ENCODE data around the gene CAMTA1.

The CAMTA1 gene

DNA sequence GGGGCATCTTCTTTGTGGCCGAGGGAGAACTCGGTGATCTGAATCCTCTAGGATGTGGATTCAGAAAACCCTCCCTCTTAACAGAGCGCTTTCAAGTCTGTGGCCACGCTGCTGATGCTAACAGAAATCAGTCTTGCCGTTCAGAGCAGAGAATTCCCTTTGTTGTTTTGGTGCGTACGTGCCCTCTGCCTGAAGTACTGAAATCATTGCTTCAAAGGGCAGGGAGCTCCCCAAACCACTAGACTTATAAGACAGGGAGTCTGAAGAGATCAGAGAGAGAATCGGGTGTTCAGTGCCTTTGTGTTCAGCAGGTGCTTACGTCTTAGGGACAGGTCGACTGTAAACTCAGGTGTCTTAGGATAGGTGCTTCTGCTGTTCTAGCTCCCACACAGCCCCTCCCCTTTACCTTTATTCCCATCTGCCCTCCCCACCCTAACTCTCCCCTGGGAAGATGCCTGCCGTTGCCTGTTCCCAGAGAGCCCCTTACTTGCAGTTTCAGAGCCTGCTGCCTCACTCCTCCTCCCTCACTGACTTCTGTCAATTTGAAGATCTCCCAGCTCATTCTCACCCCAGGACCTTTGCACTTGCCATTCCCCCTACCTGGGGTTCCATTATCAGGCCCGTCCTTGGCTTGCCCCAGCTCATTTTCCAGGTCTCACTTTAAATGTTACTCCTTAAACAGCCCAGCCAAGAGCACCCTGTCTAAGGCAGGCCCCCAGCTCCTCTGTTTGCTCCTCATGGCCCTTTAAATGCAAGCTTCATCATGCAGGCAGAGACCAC lies 143.0 kb downstream of the CAMTA1 start:
- H3K4me3 ChIP-seq (ENCODE audit: low read depth, low read length): no peak overlapping the region
- no peak for DNase-seq (ENCODE audit: low read depth)
- TF ChIP-seq, protein P1, sequence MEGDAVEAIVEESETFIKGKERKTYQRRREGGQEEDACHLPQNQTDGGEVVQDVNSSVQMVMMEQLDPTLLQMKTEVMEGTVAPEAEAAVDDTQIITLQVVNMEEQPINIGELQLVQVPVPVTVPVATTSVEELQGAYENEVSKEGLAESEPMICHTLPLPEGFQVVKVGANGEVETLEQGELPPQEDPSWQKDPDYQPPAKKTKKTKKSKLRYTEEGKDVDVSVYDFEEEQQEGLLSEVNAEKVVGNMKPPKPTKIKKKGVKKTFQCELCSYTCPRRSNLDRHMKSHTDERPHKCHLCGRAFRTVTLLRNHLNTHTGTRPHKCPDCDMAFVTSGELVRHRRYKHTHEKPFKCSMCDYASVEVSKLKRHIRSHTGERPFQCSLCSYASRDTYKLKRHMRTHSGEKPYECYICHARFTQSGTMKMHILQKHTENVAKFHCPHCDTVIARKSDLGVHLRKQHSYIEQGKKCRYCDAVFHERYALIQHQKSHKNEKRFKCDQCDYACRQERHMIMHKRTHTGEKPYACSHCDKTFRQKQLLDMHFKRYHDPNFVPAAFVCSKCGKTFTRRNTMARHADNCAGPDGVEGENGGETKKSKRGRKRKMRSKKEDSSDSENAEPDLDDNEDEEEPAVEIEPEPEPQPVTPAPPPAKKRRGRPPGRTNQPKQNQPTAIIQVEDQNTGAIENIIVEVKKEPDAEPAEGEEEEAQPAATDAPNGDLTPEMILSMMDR (IDR thresholded peaks at IDR 0.05; ENCODE audit: control insufficient read depth, extremely low read depth, insufficient read depth): no peak

DNA sequence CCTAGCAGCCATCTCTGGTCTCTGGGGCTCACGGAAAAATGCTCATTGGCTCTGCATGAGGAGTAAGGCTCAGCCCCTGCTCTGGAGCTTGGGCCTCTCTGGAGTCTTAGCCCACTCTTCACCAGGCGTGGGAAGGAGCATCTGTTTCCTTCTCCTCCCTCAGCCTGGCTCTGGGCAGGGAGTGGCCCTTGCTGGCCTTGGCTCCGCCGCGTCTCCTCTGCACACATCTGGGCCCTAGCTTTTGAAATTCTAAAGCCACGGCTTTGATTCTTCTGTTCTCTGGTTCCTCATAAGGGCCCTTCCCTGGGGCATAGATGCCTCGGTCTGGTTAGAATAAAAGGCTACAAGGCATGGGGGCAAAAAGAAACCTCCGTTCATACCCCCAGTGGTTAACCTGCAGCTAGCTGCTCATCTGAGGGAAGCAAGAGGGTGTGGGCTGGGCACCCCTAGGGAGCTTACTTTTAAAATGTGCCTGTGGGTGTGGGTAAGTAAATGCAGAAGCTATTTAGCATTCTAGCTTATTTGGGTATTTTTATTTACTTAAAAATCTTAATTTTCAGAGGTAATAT lies 145.6 kb downstream of the CAMTA1 start:
- no peak overlapping the region for H3K4me3 ChIP-seq (ENCODE audit: low read depth, low read length)
- DNase-seq (ENCODE audit: low read depth): no peak
- TF ChIP-seq, protein P1 (IDR thresholded peaks at IDR 0.05; ENCODE audit: control insufficient read depth, extremely low read depth, insufficient read depth): no peak

DNA sequence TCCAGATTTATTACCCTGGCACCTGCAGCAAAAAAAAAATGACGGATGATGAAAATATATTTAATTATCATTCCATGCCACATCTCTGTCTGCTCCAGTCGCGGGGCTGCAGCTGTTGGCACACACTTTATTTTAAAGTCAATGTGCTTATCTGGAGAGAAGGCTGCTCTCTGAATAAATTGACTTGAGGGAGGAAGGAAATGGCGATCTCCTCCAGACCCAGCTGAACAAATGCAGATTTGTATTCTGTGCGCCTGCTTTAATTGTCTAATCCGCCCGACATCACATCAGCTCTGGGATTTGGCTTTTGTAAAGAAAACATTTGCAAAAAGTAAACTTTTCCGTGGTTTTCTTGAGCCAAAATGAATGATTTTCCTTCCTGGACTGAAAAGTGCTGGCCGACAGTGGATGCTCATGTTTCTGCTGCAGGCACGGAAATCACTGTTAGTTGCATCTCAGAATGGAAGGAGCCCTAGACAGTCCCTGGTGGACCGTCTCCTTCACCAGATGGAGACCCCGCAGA lies 150.2 kb downstream of the CAMTA1 start:
- H3K4me3 ChIP-seq (ENCODE audit: low read depth, low read length): no peak overlapping the region
- DNase-seq (ENCODE audit: low read depth): no peak
- TF ChIP-seq, protein P1 (IDR thresholded peaks at IDR 0.05; ENCODE audit: control insufficient read depth, extremely low read depth, insufficient read depth): no peak

DNA sequence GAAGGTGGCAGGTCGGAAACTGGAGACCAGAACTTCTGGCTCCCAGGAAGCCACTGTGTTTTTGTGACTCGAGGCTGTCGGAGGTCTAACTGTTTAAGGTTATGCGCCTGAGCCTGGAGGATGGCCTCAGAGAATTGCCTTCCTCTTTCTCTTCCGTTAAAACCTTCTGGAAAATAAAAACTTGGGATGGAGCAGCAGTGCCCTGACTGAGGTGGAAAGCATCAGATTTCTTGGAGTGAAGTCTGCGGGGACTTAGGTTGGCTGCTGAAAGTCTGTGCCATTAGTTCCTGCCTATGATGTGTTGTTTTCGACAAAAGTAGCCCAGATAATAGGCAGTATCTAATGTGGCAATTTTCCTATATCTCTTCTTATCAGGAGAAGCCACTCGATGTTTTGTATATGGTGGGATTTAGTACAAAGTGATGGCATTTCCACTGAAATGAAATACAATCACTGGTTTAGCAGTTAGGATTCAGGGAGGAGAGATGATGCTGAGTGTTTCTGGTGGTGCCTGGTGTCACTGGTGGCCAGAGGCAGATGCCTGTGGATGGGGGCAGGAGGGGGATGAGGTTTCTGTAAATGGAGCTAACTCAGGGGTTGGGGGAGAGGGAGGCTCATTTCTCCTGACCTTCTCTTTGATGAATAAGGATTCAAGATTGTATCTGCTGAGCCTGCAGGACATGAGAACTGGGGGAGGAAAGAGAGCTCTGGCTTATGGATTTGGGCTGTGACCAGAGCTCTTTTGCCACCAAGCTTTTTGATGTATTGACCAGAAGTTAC lies 150.8 kb downstream of the CAMTA1 start:
- no peak for DNase-seq (ENCODE audit: low read depth)
- no peak overlapping the region for H3K4me3 ChIP-seq (ENCODE audit: low read depth, low read length)
- TF ChIP-seq, protein P1 (IDR thresholded peaks at IDR 0.05; ENCODE audit: control insufficient read depth, extremely low read depth, insufficient read depth): no peak

DNA sequence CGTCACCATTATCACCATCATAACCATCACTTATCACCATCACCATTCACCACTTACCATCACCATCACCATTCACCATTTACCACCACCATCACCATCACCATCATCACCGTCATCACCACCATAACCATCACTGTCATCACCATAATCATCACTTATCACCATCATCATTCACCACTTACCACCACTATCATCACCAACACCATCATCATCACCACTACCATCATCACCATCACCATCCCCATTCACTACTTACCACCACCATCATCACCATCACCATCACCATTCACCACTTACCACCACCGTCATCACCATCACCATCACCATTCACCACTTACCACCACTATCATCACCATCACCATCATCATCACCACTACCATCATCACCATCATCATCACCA lies 151.8 kb downstream of the CAMTA1 start:
- no peak for DNase-seq (ENCODE audit: low read depth)
- H3K4me3 ChIP-seq (ENCODE audit: low read depth, low read length): no peak overlapping the region
- TF ChIP-seq, protein P1 (IDR thresholded peaks at IDR 0.05; ENCODE audit: control insufficient read depth, extremely low read depth, insufficient read depth): no peak

DNA sequence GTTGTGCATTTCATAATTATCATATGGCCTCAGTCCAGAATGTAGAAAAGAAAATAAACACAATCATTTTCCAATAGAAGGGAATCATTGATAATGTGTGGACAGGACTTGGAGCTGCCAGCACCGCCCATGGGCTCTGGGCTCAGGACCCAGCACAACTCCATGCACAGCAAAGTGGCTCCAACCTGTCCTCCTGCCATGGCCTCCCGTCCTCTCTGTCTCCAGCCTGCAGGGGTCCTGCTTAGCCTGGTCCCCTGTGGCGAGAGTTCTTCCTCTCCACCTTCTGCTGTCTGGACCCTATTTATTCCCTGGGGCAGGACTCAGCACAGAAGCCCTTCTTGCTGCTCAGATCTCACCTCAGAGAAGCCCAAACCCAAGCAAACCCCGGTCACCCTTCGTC lies 154.1 kb downstream of the CAMTA1 start:
- DNase-seq (ENCODE audit: low read depth): no peak
- no peak overlapping the region for H3K4me3 ChIP-seq (ENCODE audit: low read depth, low read length)
- TF ChIP-seq, protein P1 (IDR thresholded peaks at IDR 0.05; ENCODE audit: control insufficient read depth, extremely low read depth, insufficient read depth): no peak
